Stimulated activated CD4-positive, alpha-beta T cell treated with anti-CD3 and anti-CD28 coated beads, Interleukin-15, amount 100 ng/mL, for 48 hours (primary cell): Measurements from ENCODE around the gene LDHD.
"Not testable (repeated sequence)": the region's sequence is repeated elsewhere in the genome, so short reads cannot be mapped to it uniquely, and the experiment has no call there.

ENCODE experiments used
- DNase-seq, 2 donors: peaks; one replicate each; pipeline ENCODE4 v3.0.0-alpha.2; 2020; ENCODE audit warnings: low read depth in 2 of 2

The LDHD gene

DNA sequence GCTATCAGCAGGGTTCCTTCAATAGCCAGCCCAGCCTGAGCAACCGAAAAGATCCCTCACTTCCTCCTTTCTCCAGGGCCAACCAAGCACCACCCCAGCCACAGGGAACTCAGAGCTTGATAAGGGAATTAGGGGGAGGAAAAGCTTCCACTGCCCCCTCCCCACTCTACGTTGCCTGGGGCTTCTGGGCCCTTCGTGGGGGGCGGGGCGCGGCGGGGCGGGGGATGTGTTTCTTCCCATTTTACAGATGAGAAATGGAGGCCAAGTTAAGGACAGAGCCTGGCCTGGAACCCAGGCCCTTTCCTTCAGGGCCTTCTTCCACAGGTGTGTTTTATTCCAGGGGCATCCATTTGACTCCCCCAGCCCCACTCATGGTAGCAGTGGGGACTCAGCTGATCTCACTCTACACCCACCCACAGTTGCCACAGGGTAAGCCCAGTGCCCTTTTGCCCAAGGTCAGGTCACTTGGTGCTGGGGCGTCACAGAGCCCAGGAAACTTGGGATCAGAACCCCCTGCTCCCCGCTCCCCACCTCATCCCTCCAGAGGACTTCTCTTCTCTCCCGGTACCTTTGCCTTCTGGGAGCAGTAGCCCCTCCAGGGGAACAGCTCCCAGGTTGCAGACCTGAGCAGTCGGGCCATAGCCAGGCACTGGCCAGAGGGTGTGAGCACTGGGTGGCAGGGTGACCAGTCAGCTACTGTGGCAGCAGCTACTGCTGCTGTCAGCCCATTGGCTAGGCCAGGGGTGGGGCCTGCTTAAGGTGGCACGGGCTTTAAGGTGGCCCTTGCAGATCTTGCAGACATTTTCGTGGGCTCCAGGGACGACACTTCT, at the start of gene LDHD:
Gene LDHD (minus strand): TSS at position 700 of the 830 bp plus-strand sequence. CDS start 60 bp downstream, at position 640.
- DNase-seq: no peak

DNA sequence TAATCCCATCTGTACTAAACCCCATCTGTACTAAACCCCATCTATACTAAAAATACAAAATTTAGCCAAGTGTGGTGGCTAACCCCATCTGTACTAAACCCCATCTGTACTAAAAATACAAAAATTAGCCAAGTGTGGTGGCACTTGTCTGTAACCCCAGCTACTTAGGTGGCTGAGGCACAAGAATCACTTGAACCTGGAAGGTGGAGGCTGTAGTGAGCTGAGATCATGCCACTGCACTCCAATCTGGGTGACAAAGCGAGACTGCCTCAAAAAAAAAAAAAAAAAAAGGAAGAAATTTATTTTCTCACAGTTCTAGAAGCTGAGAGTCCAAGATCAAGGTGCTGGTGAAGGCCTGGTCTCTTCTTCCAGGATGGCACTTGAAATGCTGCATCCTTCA, 43.8 kb upstream of the LDHD start:
- no peak for DNase-seq

DNA sequence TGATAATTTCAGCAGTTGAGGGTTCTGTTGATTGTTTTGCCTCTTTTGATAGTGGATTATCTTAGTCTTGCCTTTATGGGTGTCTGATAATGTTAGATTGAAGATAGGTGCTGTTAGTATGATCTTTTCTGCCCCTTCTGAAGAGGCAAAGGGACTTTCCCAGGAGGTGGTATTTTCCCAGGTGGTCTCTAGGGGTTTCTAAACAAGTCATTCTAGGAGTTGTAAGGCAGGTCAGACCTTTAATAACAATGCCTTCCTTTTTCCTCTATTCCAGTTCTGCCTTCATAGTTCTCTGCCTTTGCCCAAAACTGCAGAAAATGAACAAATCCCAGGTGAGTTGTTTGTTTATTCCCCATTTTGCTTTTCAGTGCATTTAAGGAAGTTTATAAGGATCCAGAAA, 36.1 kb upstream of the LDHD start:
- no peak for DNase-seq

DNA sequence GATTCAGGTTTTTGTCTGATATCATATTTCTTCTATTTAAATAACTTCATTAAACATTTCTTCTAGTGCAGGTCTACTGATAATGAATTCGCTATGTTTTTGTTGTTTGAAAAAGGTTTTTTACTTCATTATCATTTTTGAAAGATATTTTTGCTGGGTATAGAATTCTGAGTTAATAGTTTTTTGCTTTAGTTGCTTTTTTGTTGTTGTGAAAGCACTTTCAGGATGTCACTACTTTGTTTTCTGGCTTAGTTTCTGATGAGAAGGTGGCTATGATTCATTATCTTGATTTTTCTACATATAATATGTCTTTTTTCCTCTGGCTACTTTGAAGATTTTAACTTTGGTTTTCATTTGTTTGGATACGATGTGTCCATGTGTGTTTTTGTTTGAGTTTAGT, 35.2 kb upstream of the LDHD start:
- DNase-seq: no peak

DNA sequence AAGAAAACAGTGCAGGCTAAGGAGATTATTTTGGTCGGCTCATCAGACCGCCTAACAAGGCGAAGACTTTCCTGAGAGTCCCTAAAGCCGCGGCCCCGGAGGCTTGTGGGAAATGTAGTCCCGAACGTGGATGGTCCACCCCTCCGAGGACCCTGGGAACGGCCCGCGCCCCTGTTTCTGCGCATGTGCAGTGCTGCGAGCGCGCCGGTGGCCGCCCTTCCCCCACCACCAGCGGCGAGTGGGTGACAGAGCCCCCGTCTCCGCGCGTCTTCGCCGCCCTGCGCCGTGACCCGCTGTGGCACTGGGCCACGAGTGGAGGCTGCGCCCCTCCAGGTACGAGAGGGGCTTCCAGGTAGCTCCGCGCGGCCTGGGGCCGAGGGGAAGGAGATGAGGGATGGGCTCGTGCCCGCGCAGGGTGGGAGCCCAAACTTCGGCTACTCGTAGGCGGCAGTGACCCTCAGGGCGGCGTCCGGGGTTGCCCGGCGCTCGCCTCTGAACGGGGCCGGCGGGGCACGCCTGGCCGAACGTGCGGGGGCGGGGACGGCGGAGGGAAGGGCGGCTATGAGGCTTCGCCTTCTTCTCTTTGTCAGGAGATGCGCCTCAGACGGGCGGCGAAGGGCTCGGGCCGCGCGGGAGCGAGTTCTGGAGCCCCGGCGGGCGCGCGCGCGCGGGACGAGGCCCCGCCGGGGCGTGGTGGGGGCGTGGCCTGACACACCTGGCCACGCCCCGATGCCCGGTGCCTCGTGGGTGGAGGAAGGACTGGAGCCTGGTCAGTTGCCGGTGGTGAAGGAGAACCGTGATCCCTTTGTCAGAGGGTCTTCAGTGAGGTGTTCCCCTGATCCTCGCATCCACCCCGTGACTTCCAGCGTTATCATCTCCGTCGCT, 32.0 kb upstream of the LDHD start, which contains the start of gene ZFP1:
Gene ZFP1 (plus strand): TSS at position 214 of the 885 bp plus-strand sequence. CDS start 4,428 bp downstream, outside the sequence.
- DNase-seq: peak; percentile 91 to 94

DNA sequence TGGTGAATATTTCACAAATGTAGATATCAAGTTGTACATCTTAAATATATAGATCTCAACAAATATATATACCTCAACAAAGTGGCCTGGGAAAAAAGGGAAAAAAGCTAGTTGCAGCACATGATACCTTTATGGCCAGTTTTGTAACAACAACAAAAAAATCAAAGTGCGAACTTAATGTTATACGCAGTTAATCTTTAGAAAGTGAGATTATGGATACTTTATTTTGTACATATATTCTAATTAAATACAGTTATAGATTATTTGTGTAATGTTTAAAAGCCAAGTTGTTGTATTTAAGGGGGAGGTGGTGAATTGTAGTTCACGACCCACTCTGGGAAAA, 31.4 kb upstream of the LDHD start:
- no peak for DNase-seq

DNA sequence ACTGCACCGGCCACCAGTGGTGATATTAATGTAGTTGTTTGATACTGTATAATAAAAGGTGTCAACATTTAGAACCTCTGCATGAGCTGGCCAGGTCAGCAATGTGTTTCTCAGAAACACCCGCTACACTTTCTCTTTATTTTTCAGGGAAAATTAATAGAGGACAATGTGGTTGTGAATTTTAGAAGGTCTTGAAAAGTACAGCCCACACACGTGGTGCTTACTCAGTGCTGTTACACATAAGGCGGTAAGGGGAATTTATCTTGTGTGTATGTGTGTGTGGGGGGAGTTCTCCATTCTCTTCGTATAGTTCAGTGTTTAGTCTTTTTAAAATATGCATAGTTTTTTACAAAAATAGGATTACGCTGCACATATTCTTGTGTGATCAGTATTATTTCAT, 27.4 kb upstream of the LDHD start:
- DNase-seq: no peak

DNA sequence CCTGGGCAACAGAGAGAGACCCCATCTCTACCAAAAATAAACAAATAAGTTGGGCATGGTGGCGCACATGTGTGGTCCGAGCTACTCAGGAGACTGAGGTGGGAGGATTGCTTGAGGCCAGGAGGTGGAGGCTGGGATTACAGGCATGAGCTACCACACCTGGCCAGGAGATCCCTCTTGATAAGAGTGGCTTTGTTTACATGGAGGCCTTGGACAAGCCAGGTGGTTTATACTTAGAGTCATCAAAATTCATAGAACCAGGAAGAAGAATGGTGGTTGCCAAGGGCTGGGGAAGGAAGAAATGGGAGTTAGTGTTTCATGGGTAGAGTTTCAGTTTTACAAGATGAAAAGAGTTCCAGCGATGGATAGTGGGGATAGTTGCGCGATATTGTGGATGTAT, 22.9 kb upstream of the LDHD start:
- no peak for DNase-seq

DNA sequence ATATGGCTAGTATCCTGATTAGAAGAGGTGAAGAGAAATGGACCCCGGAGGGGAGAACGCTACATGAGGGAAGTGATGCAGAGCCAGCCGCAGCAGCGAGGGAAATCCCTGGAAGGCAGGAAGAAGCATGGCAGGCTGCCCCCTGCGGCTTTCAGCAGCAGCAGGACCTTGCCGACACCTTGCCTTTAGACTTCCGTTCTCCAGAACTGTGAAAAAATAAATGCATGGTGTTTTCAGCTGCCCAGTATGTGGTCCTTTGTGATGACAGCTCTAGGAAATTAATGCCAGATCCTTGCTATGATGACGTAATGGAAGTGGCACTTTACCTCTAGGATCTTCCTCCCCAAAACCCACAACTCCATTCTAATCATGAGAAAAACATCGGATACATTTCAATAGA, 22.1 kb upstream of the LDHD start:
- peak in 1 of 2 donors; percentile 6 for DNase-seq

DNA sequence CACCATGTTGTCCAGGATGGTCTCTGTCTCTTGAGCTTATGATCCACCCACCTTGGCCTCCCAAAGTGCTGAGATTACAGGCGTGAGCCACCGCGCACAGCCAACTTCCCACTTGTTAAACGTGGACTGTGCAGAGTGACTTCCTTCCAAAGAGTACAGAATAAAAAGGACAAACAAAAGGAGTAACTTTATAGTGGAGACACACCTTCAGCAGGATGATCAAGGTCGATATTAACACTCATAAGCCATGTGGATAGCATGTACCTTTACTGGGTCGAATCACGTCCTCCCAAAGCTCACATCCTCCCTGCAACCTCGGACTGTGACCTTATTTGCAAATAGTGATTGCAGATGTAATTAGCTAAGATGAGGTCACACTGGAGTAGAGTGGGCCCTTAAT, 21.7 kb upstream of the LDHD start:
- DNase-seq: no peak

DNA sequence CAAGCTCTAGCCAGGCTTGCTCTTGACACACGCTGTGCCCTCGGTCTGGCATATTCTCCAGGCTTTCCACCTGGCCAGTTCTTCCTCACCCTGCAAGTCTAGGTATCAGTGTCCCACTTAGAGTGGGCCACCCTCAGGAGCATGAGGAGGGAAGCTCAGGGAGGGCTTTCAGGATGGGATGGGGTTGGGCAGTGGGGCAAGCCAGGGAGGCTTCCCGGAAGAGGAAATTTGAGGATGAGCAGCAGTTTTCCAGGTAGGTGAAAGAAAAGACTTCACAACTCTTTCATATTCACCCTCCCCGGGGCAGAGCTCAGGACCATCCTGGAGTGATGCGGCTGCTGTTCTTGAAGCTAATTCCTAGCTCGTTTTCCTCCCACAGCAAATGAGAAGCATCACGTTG, 14.5 kb upstream of the LDHD start:
- DNase-seq: no peak

DNA sequence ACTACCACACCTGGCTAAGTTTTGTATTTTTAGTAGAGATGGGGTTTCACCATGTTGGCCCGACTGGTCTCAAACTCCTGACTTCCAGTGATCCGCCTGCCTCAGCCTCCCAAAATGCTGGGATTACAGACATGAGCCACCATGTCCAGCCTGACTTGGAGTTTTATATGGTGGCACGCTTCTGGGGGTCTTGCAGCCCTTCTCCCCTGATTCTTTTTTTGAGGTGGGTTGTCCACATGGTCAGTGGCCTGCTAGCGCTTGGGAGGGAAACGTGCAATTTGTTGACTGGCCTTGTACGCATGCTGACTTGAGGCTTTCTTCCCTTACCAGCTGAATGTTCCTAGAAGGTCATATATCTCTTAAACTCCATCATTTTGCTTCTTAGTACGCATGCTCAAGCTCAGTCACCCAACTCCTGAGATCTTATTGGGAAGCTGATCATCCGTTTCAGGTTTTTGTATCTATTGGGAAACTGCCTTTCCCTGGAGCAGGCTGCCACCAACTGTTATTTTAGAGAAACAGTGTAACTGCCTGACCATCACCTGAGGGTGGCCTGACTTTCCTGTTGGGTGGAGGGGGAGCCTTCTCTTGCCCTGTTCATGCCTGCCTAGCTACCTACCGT, 13.7 kb upstream of the LDHD start:
- DNase-seq: no peak

DNA sequence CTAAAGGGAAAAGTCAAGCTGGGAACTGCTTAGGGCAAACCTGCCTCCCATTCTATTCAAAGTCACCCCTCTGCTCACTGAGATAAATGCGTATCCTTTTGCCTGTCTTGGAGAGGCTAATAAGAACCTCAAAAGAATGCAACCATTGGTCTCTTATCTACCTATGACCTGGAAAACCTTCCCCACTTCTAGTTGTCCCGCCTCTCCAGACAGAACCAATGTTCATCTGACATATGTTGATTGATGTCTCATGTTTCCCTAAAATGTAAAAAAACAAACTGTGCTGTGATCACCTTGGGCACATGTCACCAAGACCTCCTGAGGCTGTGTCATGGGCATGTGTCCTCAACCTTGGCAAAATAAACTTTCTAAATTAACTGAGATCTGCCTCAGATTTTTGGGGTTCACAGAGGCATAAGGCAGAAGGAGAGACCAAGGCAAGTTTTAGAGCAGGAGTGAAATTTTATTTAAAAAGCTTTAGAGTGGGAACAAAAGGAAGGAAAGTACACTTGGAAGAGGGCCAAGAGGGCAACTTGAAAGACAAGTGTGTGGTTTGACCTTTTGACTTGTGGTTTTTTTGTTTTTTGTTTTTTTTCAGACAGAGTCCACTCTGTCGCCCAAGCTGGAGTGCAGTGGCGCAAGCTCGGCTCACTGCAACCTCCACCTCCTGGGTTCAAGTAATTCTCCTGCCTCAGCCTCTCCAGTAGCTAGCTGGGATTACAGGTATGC, 13.0 kb upstream of the LDHD start:
- not testable (repeated sequence) for DNase-seq

DNA sequence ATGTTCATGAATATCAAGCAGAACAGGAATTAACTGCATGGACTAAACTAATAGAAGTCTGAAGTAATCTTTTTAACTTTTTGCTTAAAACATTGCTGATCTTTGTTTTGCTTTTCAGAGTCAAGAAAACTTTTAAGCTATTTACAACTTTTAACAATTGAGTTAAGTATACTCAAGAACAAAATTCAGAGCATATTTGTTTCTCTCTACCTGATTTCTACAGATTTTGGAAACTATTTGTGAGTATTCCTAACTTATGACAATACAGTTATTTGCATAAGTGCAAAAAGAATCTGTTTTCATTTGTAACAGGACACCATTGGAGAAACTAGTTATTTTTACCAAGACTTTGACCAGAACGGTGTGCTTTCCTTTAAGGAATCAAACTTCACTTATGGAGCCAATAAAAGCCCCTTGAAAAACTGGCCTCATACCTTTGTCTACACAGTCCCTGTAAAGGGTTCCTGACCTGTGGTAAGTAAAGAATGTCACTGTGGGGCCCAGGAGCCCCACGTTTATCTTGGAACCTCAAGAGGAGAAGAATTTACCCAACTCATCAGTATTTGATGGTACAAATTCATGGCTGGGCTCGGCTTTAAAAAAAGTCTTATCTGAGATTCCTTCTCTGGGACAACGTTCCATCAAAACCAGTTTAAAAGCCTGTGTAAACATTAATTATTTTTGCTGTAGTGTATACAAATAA, 11.3 kb upstream of the LDHD start:
- no peak for DNase-seq

DNA sequence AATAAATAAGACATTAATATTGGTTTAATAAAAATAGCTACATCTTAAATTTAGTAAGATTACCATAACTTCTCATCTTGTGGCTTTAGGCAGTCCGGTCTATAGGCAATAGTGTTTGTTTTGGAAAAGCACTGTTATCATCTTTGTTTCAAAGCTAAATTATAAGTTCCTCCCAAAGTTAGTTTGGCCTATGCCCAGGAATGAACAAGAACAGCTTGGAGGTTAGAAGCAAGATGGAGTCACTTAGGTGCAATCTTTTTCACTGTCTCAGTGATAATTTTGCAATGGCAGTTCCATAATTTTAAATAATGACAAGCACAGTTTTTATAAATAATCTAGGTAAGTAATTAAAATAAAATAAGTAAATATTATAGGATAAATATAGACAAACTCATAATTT, 6.0 kb upstream of the LDHD start:
- no peak for DNase-seq

DNA sequence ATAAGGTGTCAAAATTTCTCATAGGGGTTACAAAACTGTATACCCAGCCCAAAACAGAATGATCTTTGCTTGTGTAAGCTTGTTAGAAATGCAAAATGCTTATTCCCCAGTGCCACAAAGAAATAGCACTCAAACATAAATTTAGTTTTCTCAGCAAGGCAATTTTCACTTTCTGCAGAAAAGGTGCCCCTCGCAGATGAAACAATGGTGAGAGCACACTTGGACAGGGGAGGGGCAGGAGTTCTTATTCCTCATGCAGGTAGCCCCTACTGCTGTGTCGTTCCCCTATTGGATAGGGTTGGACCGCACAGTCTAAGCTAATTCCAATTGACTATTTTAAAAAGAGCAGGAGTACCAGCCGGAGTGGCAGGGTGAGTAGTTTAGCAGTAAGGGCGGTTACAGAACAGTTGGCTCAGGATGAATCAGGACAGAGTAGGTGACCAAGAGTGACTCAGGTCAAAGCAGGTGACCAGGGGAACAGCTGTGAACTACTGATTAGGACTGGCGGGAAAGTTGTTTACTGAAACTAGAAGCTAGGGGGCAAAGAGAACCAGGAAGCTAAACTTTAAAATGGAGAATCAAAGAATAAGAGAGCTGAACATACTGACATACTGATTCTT, 5.5 kb upstream of the LDHD start:
- DNase-seq: no peak

DNA sequence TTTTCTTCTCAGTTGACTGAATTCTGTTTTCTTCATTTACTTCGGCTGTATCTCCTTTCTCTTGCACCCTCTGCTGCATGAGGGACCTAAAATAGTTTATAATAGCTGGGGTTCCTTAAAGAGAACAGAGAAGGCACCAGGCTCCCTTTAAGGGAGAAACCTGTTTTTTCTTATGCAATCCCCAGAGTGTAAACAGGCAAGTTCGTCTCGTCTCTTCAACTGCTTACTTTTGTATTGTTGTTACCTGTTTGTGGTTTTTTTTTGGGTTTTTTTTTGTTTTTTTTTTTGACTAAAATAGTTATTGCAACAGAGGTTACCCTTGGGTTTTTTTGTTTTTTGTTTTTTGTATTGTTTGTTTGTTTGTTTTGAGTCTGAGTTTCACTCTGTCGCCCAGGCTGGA, 3.7 kb upstream of the LDHD start:
- DNase-seq: no peak

DNA sequence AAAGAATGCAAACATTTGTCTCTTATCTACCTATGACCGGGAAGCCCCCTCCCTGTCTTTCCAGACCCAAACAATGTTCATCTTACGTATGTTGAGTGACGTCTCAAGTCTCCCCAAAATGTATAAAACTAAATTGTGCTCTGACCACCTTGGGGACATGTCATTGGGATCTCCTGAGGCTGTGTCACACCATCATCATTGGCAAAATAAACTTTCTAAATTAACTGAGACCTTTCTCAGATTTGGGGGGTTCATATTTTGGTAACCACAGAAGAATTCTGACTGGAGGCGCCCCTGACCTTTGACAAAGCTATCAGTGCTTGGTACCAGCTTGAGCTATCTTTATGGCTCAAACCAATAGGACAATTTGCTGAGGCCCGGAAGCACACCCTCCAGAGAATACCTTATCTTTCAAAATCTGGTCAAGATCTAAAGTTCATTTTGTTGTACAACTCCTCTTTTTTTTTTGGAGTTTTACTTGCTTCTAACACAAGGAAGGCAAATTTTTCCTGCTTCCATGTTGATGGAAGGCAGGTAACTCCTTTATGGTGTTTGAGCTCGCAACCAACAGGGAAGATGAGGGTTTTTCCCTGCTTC, 2.5 kb upstream of the LDHD start:
- no peak for DNase-seq

DNA sequence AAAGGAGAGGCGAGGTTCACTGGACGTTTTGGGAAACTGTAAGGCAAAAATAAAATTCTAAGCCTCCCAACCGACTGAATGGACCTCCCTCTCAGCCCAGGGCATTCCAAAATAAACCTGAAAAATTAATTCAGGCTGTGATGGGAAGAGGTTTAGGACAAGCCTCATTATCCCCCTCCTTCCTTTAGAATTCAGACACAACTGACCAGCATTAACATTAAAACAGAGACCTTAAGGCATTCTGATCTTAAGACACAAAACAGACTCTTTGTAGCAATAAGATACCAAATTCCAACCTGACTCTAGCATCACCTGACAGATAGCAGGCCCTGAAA, 298 bp upstream of the LDHD start:
- DNase-seq: no peak
